Mucosa of descending colon (tissue), 3 donors: ENCODE results near the gene TRPM3. TPM values are rescaled to one million over a fixed set of nuclear protein-coding genes. Genes with fewer than 3 reads are reported as not detected.

Experiments
- ATAC-seq: fragments of 200-7000 bp; cut with Tn5 transposase; one replicate; pipeline ENCODE4 v1.9.1; 2020; ENCODE audit warnings: mild to moderate bottlenecking, moderate library complexity
- DNase-seq, 3 donors: peaks; one replicate each; pipeline ENCODE4 v3.0.0-alpha.2; 2020
- H3K36me3 ChIP-seq: fragments of 200-600 bp; one replicate; pipeline ENCODE4 v1.8.0; 2021; ENCODE audit warnings: low read depth, mild to moderate bottlenecking
- H3K4me1 ChIP-seq: fragments of 200-600 bp; one replicate; pipeline ENCODE4 v1.8.0; 2021; ENCODE audit warnings: low read depth, mild to moderate bottlenecking
- H3K4me3 ChIP-seq: fragments of 200-600 bp; one replicate; pipeline ENCODE4 v1.8.0; 2021; ENCODE audit warnings: mild to moderate bottlenecking
- H3K9me3 ChIP-seq: fragments of 200-600 bp; one replicate; pipeline ENCODE4 v1.8.0; 2021; ENCODE audit warnings: mild to moderate bottlenecking
- CTCF ChIP-seq: fragments of 200-600 bp; IDR thresholded peaks from one replicate; pipeline ENCODE4 v1.8.0; 2022; ENCODE audit warnings: antibody characterized with exemption, mild to moderate bottlenecking
- intact Hi-C, 2 donors: fragments of 100-400 bp; cut with DNase I in 1 of 2; cut with micrococcal nuclease in 1 of 2; formaldehyde crosslinking; loops; one replicate each; pipeline versions ENCODE4 v1.11.0 to v1.11.1; 2022; cut with DNase I, micrococcal nuclease
- total RNA-seq, 3 donors: library from RNA; stranded (reverse); fragmentation: NEBNext Ultra II Directional in 2 of 3; extraction: Animal tissue kit (Norgen Biotek cat#: 25700) in 2 of 3; gene quantifications; one replicate each; pipeline versions ENCODE4 v1.2.1 to v1.2.4, GENCODE V29; 2021 to 2023
- donor health status: DM: no; HTN: no; CAD: no; lungs with moderate emphysema.
- donor health status: DM: no; HTN: no; CAD: no.
- donor health status: DM: no; HTN: yes; CAD: no.

The TRPM3 gene
- total RNA-seq, 3 donors from 2014 or later = 0.29 to 0.55 (median 0.51) TPM

DNA sequence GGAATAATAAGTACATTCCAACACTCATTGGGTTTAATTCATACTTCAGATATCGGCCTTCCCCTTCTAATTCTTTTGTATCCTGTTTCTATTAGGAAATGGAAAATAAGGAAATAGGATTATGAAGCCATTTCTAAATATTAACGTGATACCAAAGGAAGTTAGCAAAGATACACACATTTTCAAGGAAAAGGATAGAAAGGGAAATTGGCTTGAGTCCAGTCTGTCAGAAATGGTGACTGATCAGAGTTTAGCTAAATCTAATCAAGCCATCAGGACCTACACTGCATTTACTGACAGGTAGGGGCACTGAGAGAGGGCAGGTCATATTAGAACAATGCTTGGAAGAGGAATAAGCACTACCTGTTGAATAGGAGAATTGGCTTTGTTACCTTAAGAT lies 3.1 kb downstream of the TRPM3 start:
- no peaks in the 10 kb centered on the region for H3K4me1 ChIP-seq
- H3K9me3 ChIP-seq = no peaks in the 10 kb centered on the region
- no peak overlapping the region for H3K4me3 ChIP-seq
- ATAC-seq (no peak), DNase-seq (no peak)
- intact Hi-C loops = no loop called here
- no peak for TF ChIP-seq CTCF
- H3K36me3 ChIP-seq = no peaks in the 10 kb centered on the region

DNA sequence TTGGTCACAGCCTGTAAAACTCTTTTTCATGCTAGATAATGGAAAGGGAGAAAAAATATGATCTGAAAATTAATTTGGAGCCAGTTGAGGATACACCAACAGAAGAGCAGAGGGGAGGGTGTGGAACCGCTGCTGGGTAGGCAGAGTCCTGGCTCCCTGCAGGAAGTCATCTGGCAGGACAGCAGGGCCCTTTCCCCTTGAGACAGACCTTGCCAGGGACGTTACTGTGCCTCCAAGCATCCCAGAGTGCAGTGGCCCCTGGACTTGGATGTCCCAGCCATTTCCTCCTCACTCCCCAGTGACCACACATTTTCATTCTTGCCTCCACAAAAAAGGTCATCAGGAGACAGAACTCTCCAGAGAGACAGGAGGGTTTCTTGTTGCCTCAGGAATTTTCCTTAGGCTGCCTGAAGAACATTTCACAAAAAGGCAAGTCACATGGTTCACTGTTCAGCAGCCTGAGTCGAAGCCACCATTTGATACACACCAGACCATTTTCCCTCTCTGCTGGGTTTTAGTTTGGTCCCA lies 5.9 kb downstream of the TRPM3 start:
- DNase-seq = no peak
- H3K4me3 ChIP-seq = no peak overlapping the region
- intact Hi-C loops = no loop called here
- ATAC-seq = no peak
- no peaks in the 10 kb centered on the region for H3K9me3 ChIP-seq
- no peak for TF ChIP-seq CTCF
- H3K4me1 ChIP-seq = no peaks in the 10 kb centered on the region
- no peaks in the 10 kb centered on the region for H3K36me3 ChIP-seq

GRCh38 chr9:71112866-71113265 lies 8.6 kb downstream of the TRPM3 start:
- no peak for DNase-seq
- no peak for TF ChIP-seq CTCF
- H3K4me1 ChIP-seq = no peaks in the 10 kb centered on the region
- intact Hi-C loops = no loop called here
- ATAC-seq = no peak
- no peaks in the 10 kb centered on the region for H3K9me3 ChIP-seq
- H3K36me3 ChIP-seq = no peaks in the 10 kb centered on the region
- H3K4me3 ChIP-seq = no peak overlapping the region

GRCh38 chr9:71108937-71109336 lies 12.5 kb downstream of the TRPM3 start:
- DNase-seq = no peak

DNA sequence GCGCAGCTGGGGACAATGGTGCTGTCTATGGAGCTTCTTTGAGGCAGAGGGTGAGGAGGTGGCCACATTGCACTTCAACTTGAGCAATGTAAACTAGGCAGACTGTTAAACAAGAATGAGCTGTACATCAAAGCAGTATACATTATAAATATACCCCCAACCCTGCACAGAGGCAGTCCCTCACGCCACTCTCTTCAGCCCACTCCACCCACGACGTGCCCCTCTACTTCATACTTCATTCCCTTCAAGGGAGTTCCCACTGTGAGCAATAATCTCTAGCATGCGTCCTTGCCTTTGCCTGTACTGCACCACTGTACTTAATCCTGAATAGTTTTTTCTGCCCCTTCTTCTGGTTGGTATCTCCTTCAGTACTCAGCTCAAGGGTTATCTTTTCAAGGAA lies 14.4 kb downstream of the TRPM3 start:
- H3K9me3 ChIP-seq = no peaks in the 10 kb centered on the region
- DNase-seq (no peak), ATAC-seq (no peak)

More at GRCh38 chr9:71108937-71109336, 12.5 kb downstream of the TRPM3 start:
- Histone ChIP-seq H3K4me1 (no peaks in the 10 kb centered on the region), H3K36me3 (no peaks in the 10 kb centered on the region), H3K9me3 (no peaks in the 10 kb centered on the region), H3K4me3 (no peak overlapping the region)
- no peak for ATAC-seq
- intact Hi-C loops = no loop called here
- no peak for TF ChIP-seq CTCF

More for the DNA sequence above, 14.4 kb downstream of the TRPM3 start:
- H3K4me1 ChIP-seq = no peaks in the 10 kb centered on the region
- no peaks in the 10 kb centered on the region for H3K36me3 ChIP-seq
- intact Hi-C loops = no loop called here
- H3K4me3 ChIP-seq = no peak overlapping the region
- TF ChIP-seq CTCF = no peak
